ENCODE results near the gene DLX2. TPM values are rescaled to one million over a fixed set of nuclear protein-coding genes. Genes with fewer than 3 reads are reported as not detected.
"Not testable (repeated sequence)": the region's sequence is repeated elsewhere in the genome, so short reads cannot be mapped to it uniquely, and the experiment has no call there.

Gene DLX2
- total and polyA plus RNA-seq, 7 experiments from 2014 or later, result 0.16 to 0.34 TPM; not detected in 5

DNA sequence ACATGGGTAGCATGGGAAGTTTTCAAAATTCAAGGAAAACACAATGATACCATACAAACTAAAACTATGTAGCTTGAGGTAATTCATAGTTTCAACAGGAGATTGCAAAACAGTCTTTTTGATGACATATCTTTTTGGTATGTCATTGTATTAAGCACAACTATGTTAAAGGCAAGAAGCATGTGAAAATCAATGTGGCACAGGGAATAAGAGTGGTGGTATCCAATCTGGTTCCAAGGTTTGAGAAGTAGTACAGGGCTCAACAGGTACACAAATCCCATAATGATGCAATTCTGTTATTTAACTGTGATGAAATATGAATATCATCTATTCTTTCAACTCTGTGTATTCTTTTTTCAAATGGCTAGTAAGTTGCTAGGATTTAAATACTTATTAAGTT, 16.4 kb upstream of the DLX2 start:
- Mint-ChIP-seq H3K4me3 (no peak overlapping the region), H3K36me3 (no peaks in the 10 kb centered on the region), H3K9me3 (no peaks in the 10 kb centered on the region), H3K4me1 (no peaks in the 10 kb centered on the region), H3K27ac (no peak overlapping the region), H3K27me3 (peaks cover 15 to 30% (median 26%) of the 10 kb centered on the region in 5 donors)
- Histone ChIP-seq H3K36me3 (ENCODE audit: control insufficient read depth in 2 of 3, insufficient read depth in 3 of 3, low read length in 3 of 3) (no peaks in the 10 kb centered on the region), H3K4me3 (ENCODE audit: low read length) (no peak overlapping the region), H3K27me3 (ENCODE audit: control insufficient read depth in 2 of 2, insufficient read depth in 2 of 2, low read length in 2 of 2) (no peaks in the 10 kb centered on the region), H3K4me1 (ENCODE audit: control insufficient read depth in 2 of 2, insufficient read depth in 2 of 2, low read length in 2 of 2) (no peaks in the 10 kb centered on the region), H3K9me3 (ENCODE audit: control insufficient read depth in 2 of 3, low read length in 3 of 3) (no peaks in the 10 kb centered on the region), H3K27ac (ENCODE audit: low read depth, low read length) (no peak overlapping the region)
- CTCF ChIA-PET, result no interaction called here
- DNase-seq (no peak), ATAC-seq (no peak)
- POLR2A ChIA-PET, result no interaction called here
- intact Hi-C loops (cut with micrococcal nuclease), result no loop called here

DNA sequence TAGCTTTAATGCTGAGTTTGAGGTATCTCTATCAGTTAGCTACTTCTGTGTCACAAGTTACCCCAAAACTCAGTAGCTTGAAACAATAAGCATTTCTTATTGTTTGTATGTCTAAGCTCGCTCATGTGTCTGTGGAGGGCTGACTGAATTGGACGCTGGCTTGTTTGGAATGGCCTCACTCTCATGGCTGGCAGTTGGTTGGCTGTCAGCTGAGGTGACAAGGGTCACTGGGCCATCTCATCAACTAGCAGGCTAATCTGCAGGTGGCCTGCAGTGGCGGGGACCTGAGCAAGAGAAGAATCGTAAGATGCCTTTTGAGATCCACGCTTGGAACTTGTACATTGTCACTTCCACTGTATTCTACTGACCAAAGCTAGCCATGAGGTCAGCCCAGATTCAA, 13.4 kb upstream of the DLX2 start:
- ChIA-PET CTCF (no interaction called here), POLR2A (interaction anchor here (0.8 kb wide), 1 partner anchor 24 kb away, joined by 3 read pairs; no protein-coding TSS in a partner anchor)
- intact Hi-C loops (cut with micrococcal nuclease), result no loop called here
- Mint-ChIP-seq H3K4me1 (no peaks in the 10 kb centered on the region), H3K9me3 (no peaks in the 10 kb centered on the region), H3K27me3 (peaks cover 31 to 52% (median 39%) of the 10 kb centered on the region in 5 donors), H3K36me3 (no peaks in the 10 kb centered on the region), H3K4me3 (no peak overlapping the region), H3K27ac (no peak overlapping the region)
- ATAC-seq (no peak), DNase-seq (no peak)
- no peaks in the 10 kb centered on the region for H3K36me3 ChIP-seq (ENCODE audit: control insufficient read depth in 2 of 3, insufficient read depth in 3 of 3, low read length in 3 of 3)
- H3K4me1 ChIP-seq (ENCODE audit: control insufficient read depth in 2 of 2, insufficient read depth in 2 of 2, low read length in 2 of 2), result no peaks in the 10 kb centered on the region
- H3K9me3 ChIP-seq (ENCODE audit: control insufficient read depth in 2 of 3, low read length in 3 of 3), result no peaks in the 10 kb centered on the region
- H3K27me3 ChIP-seq (ENCODE audit: control insufficient read depth in 2 of 2, insufficient read depth in 2 of 2, low read length in 2 of 2), result no peaks in the 10 kb centered on the region
- H3K4me3 ChIP-seq (ENCODE audit: low read length), result no peak overlapping the region
- H3K27ac ChIP-seq (ENCODE audit: low read depth, low read length), result no peak overlapping the region

DNA sequence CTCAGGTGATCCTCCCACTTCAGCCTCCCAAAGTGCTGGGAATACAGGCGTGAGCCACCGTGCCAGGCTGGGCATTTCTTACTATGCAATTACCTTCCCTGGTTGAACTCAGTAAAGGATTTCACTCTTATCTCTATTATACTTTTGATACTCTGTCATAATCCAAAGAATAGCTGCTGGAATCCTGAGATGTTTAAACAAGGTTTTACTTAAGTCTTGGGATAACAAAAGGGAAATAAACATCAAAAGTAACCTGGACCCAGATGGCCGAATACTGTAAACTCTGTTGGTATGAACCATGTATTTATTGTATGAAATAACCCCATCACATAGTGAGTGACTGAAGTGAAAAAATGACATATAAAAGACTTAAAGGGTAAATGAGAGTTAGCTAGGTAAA, 11.9 kb upstream of the DLX2 start:
- peaks cover 0 to 4% (median 0%) of the 10 kb centered on the region in 7 donors for H3K4me1 Mint-ChIP-seq
- peaks cover 38 to 59% (median 46%) of the 10 kb centered on the region in 5 donors for H3K27me3 Mint-ChIP-seq
- Histone ChIP-seq H3K4me1 (ENCODE audit: control insufficient read depth in 2 of 2, insufficient read depth in 2 of 2, low read length in 2 of 2) (no peaks in the 10 kb centered on the region), H3K4me3 (ENCODE audit: low read length) (no peak overlapping the region), H3K9me3 (ENCODE audit: control insufficient read depth in 2 of 3, low read length in 3 of 3) (no peaks in the 10 kb centered on the region), H3K36me3 (ENCODE audit: control insufficient read depth in 2 of 3, insufficient read depth in 3 of 3, low read length in 3 of 3) (no peaks in the 10 kb centered on the region), H3K27me3 (ENCODE audit: control insufficient read depth in 2 of 2, insufficient read depth in 2 of 2, low read length in 2 of 2) (no peaks in the 10 kb centered on the region), H3K27ac (ENCODE audit: low read depth, low read length) (no peak overlapping the region)
- no peak overlapping the region for H3K4me3 Mint-ChIP-seq
- H3K36me3 Mint-ChIP-seq, result no peaks in the 10 kb centered on the region
- ATAC-seq (no peak), DNase-seq (no peak)
- no peak overlapping the region for H3K27ac Mint-ChIP-seq
- CTCF ChIA-PET, result interaction anchor here (1.7 kb wide), 1 partner anchor 347 kb away, joined by 5 read pairs; no protein-coding TSS in a partner anchor
- H3K9me3 Mint-ChIP-seq, result peaks cover 0 to 2% (median 0%) of the 10 kb centered on the region in 11 donors
- intact Hi-C loops (cut with micrococcal nuclease), result no loop called here
- POLR2A ChIA-PET, result interaction anchor here (0.7 kb wide), 2 partner anchors 13 to 666 kb away, joined by 3 read pairs; no protein-coding TSS in a partner anchor

DNA sequence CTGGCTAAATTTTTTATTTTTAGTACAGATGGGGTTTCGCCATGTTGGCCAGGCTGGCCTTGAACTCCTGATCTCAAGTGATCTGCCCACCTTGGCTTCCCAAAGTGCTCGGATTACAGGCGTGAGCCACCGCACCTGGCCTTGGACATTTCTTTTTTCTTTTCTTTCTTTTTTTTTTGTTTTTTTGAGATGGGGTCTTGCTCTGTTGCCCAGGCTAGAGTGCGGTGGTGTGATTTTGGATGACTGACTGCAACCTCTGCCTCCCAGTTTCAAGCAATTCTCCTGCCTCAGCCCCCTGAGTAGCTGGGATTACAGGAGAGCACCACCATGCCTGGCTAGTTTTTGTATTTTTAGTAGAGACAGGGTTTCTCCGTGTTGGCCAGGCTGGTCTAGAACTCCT, 11.5 kb upstream of the DLX2 start:
- ChIA-PET POLR2A (interaction anchor here (0.7 kb wide), 1 partner anchor 12 kb away, joined by 3 read pairs; no protein-coding TSS in a partner anchor), CTCF (interaction anchor here (0.6 to 1.7 kb wide), 7 partner anchors 157 to 426 kb away, joined by 3 to 7 read pairs (median 5); no protein-coding TSS in a partner anchor)
- H3K27me3 ChIP-seq (ENCODE audit: control insufficient read depth in 2 of 2, insufficient read depth in 2 of 2, low read length in 2 of 2); H3K27ac ChIP-seq (ENCODE audit: low read depth, low read length); intact Hi-C loops (cut with micrococcal nuclease); ATAC-seq; H3K4me1 ChIP-seq (ENCODE audit: control insufficient read depth in 2 of 2, insufficient read depth in 2 of 2, low read length in 2 of 2); H3K9me3 Mint-ChIP-seq; H3K4me3 ChIP-seq (ENCODE audit: low read length); H3K36me3 Mint-ChIP-seq; H3K4me3 Mint-ChIP-seq; H3K9me3 ChIP-seq (ENCODE audit: control insufficient read depth in 2 of 3, low read length in 3 of 3); H3K36me3 ChIP-seq (ENCODE audit: control insufficient read depth in 2 of 3, insufficient read depth in 3 of 3, low read length in 3 of 3); H3K27ac Mint-ChIP-seq; H3K4me1 Mint-ChIP-seq; DNase-seq: not testable (repeated sequence)
- peaks cover 41 to 59% (median 46%) of the 10 kb centered on the region in 5 donors for H3K27me3 Mint-ChIP-seq

DNA sequence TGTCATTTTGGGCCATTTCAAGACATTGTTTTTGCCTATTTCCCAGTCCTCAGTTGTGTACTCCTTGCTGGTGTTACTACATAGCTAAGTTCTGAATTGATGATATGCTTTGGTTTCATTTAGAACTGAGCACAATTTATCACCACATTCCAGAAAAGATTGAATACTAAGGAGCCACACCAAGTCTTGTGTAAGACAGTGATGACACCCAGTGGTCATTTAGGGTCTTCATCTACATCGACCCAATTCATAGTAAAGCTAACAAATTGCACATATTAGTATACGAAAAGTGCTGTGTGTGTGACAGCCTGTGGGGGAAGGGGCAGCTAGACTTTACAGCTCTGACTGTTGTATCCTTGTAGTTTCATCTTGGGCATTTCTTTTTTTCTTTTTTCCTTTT, 10.9 kb upstream of the DLX2 start:
- Histone ChIP-seq H3K9me3 (ENCODE audit: control insufficient read depth in 2 of 3, low read length in 3 of 3) (no peaks in the 10 kb centered on the region), H3K27ac (ENCODE audit: low read depth, low read length) (no peak overlapping the region), H3K4me3 (ENCODE audit: low read length) (no peak overlapping the region), H3K4me1 (ENCODE audit: control insufficient read depth in 2 of 2, insufficient read depth in 2 of 2, low read length in 2 of 2) (no peaks in the 10 kb centered on the region), H3K27me3 (ENCODE audit: control insufficient read depth in 2 of 2, insufficient read depth in 2 of 2, low read length in 2 of 2) (peaks cover 0 to 2% of the 10 kb centered on the region in 2 donors), H3K36me3 (ENCODE audit: control insufficient read depth in 2 of 3, insufficient read depth in 3 of 3, low read length in 3 of 3) (no peaks in the 10 kb centered on the region)
- POLR2A ChIA-PET, result no interaction called here
- CTCF ChIA-PET, result interaction anchor here (0.6 to 1.7 kb wide), 9 partner anchors 14 to 425 kb away, joined by 3 to 7 read pairs (median 4); no protein-coding TSS in a partner anchor
- ATAC-seq (no peak), DNase-seq (peak in 1 of 9 donors; percentile 4)
- Mint-ChIP-seq H3K9me3 (peaks cover 0 to 4% (median 0%) of the 10 kb centered on the region in 11 donors), H3K36me3 (no peaks in the 10 kb centered on the region), H3K4me3 (no peak overlapping the region), H3K27me3 (peaks cover 43 to 57% (median 45%) of the 10 kb centered on the region in 5 donors), H3K27ac (no peak overlapping the region), H3K4me1 (peaks cover 0 to 10% (median 3%) of the 10 kb centered on the region in 7 donors)
- intact Hi-C loops (cut with micrococcal nuclease), result loop anchor here in 1 of 2 donors (1.0 kb wide), 4 partner anchors 302 to 539 kb away; no protein-coding TSS in a partner anchor

DNA sequence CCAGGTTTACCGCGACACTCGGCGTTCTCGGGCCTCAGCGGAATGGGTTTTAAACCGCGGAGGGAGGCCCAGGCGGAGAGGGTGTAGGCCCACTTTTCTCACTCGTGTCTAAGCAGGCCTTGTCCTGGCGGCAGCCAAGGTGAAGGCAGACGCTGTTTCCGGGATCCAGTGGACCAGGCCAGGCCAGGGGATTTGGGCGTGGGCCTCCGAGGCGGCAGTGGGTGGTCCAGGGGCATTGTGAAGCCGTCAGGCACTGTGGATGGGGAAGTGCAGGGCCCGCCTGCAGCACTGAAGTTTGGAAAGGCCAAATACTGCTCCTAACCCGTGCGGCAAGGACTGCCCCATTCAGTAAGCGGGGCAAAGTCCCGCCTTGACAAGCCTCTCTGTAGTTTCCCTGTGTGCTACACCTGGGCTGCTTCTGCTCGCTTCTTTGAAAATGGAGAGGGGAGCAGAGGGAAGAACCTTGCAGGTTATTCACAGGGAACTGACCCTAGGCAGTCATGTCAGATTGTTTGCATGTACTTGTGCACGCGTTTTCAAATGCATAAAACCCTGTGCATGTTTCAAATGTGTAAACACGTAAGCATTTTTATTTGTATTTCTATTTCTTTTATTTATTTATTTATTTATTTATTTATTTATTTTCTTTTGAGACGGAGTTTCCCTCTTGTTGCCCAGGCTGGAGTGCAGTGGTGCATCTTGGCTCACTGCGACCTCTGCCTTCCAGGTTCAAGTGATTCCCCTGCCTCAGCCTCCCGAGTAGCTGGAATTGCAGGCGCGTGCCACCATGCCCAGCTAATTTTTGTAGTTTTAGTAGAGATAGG, 7.5 kb upstream of the DLX2 start:
- ChIA-PET CTCF (interaction anchor here (0.7 kb wide), 1 partner anchor 36 kb away, joined by 4 read pairs; no protein-coding TSS in a partner anchor), POLR2A (interaction anchor here (0.6 to 0.8 kb wide), 2 partner anchors 49 to 111 kb away, joined by 3 read pairs; no protein-coding TSS in a partner anchor)
- Histone ChIP-seq H3K9me3 (ENCODE audit: control insufficient read depth in 2 of 3, low read length in 3 of 3) (no peaks in the 10 kb centered on the region), H3K4me1 (ENCODE audit: control insufficient read depth in 2 of 2, insufficient read depth in 2 of 2, low read length in 2 of 2) (peaks cover 7 to 11% of the 10 kb centered on the region in 2 donors), H3K4me3 (ENCODE audit: low read length) (no peak overlapping the region), H3K27ac (ENCODE audit: low read depth, low read length) (no peak overlapping the region), H3K36me3 (ENCODE audit: control insufficient read depth in 2 of 3, insufficient read depth in 3 of 3, low read length in 3 of 3) (no peaks in the 10 kb centered on the region), H3K27me3 (ENCODE audit: control insufficient read depth in 2 of 2, insufficient read depth in 2 of 2, low read length in 2 of 2) (peaks cover 12 to 31% of the 10 kb centered on the region in 2 donors)
- peak overlapping the region in 4 of 10 donors; percentile 36 to 57 (median 40) for H3K4me3 Mint-ChIP-seq
- H3K27ac Mint-ChIP-seq, result peak overlapping the region in 1 of 9 donors; percentile 2
- DNase-seq (peak in 1 of 9 donors; percentile 2), ATAC-seq (peak; percentile 16)
- peaks cover 0 to 4% (median 0%) of the 10 kb centered on the region in 5 donors for H3K36me3 Mint-ChIP-seq
- H3K4me1 Mint-ChIP-seq, result peaks cover 12 to 34% (median 18%) of the 10 kb centered on the region in 7 donors
- intact Hi-C loops (cut with micrococcal nuclease), result loop anchor here in 1 of 2 donors (10.0 kb wide), 2 partner anchors 215 to 1855 kb away; partner anchors contain the start of genes SLC25A12 and SP3
- peaks cover 63 to 76% (median 66%) of the 10 kb centered on the region in 5 donors for H3K27me3 Mint-ChIP-seq
- H3K9me3 Mint-ChIP-seq, result peaks cover 0 to 12% (median 0%) of the 10 kb centered on the region in 11 donors
